Stimulated activated CD8-positive, alpha-beta memory T cell treated with anti-CD3 and anti-CD28 coated beads, Interleukin-4, amount 100 ng/mL, for 24 hours (primary cell): ENCODE measurements around the gene KCNQ1OT1.

Source experiments
- DNase-seq: peaks from one replicate; pipeline ENCODE4 v3.0.0-alpha.2; 2020; ENCODE audit warnings: low read depth

KCNQ1OT1 gene

DNA sequence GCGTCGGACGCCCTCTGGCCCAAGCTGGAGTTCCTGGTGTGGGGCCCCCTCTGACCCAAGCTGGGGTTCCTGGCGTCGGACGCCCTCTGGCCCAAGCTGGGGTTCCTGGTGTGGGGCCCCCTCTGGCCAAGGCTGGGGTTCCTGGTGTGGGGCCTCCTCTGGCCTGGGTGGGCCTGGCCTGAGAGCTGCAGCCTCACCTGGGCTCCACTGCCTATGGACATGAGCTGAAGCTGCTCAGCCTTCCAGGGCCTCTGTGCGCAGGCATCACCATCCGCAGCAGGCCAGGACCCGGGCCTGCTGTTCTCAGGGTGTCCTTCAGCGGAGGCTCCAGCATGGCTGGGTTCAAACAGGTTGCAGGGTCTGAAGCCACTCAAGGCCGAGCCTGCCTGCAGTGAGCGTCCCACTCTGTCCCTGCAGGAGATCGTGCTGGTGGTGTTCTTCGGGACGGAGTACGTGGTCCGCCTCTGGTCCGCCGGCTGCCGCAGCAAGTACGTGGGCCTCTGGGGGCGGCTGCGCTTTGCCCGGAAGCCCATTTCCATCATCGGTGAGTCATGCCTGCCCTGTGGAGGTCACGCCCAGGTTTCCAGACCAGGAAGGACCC lies 129.5 kb downstream of the KCNQ1OT1 start:
- no peak for DNase-seq

DNA sequence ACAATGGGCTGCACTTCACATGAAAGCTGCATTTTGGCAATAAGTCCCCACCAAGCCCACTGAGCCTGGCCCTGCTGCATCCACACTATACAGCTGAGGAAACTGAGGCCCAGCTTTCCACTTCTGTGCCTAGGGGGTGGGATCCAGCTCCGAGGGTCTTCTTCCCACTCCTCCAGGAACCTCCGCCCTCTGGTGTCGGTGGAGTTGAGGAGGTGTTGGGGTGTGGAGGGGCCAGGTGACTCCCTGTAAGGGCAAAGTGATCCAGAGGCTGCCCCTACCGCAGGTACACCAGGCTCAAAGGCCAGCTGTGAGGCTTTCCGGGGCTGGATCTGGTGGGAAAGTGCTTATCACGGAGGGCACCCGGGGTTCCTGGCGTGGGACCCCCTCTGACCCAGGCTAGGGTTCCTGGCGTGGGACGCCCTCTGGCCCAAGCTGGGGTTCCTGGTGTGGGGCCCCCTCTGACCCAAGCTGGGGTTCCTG lies 130.0 kb downstream of the KCNQ1OT1 start:
- DNase-seq: no peak

DNA sequence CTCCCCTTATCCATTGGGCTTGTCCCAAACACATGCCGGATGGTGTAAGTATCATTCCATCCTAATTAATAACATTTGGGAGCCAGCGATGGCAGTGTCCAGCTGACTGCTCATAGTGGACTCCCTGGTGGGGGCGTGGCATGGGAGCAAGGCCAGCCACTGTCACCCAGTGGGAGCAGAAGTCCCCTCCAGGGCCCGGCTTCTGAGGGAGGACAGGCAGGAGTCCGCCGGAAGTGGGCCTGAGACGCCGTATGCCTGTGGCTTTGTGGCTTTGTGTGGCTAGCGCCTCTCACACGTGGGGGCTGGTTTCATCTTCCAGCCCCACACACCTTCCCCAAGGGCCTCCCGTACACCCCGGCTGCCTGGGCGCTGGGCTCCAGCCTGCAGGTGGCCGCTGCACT lies 130.5 kb downstream of the KCNQ1OT1 start:
- DNase-seq: no peak

DNA sequence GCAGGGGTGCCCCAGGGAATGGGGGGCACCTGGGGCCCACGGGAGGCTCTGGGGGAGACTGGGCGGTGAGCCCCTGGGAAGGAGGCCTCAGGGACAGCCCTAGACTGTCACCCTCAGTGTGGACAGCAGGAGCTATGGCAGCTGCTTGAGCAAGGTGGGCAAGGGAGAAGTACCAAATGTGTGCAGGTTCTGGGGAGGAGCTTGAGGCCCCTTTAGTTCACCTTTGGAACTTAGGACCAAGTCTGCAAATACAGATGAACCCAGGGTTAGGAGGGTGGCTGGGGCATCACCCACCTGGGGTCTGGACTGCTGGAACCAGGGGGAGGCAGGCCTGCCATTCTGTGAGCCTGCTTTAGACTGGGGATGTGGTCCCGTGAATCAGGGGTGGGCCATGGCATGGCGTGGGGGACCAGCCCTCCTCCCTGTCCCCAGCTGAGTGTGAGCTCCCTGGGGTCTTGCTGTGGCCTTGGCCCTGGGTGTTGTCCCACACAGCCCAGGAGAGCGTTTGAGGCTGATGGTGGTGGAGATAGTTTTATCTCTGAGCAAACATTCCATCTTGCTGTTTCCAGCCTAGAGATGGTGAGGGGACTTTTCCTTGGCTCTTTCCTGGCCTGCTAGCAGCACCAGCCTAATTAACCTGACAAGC lies 132.6 kb downstream of the KCNQ1OT1 start:
- no peak for DNase-seq

DNA sequence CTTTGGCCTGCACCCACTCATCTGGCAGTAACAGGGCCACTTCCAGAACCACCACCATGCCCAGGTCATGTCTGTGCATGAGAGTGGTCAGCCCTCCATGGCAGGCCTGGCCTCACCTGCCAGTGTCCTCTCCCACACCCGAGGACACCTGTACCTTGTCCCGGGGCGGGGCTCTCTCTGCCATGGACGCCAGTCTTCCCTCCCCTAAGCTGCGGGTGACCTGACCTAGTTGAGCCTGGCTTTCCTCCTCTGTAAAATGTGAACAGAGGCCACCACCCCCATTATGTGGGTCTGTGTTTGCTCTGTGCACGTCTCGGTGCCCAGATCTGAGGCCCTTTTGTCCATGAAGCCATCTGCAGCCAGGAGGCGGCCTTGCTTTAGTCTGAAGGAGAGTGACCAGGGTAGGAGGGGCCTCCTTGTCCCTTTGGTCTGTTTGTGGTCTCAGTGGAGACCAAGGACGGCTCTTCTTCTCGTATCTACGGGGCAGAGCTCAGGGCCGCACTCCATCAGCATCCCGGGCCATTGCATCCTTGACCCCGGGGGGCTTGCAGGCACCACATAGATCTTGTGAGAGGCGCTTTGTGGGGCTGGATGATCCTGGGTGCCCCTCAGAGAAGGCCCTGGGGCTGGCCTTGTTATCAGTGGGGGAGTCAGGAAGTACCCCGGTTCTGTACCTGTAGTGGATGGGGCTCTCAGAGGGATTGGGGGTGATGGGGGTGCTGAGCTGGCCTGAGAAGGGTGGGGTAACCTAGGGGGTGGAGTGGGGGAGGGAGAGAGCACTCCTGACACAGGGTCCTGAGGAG lies 133.4 kb downstream of the KCNQ1OT1 start:
- no peak for DNase-seq

DNA sequence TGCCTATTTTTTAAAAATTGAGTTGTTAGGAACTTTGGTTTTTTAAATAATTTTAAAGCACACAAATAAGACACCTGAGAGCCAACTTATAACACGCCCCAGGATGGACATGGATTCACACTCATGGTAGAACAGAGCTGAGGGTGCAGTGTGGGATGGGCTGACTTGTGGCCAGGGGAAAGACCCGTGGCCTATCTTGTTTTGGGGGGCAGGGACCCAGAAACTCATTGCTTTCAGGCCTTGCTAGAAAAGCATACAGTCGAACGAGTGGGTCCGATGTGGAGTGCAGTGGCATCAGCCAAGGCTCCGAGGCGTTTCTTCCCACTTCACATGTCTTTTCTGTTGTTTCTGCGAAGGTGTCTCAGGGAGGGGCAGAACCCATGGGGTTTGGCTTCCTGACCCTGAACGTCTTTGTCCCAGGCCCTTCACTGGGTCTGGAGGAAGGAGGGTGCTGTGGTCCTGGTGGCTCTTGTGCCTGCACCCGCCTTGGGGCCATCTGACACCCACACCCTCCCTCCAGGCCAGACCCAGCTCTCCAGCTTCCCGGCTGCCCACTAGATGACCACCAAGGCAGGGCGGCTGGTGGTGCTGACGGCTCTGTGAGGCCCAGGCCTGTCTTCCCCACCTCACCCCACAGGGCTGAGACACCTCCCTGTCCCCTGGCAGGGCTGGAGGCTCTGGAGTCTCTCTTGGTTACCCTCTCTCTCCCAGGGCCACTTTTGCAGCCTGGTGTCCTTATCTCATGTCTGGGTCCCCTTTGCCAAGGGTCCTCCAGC lies 134.2 kb downstream of the KCNQ1OT1 start:
- no peak for DNase-seq

DNA sequence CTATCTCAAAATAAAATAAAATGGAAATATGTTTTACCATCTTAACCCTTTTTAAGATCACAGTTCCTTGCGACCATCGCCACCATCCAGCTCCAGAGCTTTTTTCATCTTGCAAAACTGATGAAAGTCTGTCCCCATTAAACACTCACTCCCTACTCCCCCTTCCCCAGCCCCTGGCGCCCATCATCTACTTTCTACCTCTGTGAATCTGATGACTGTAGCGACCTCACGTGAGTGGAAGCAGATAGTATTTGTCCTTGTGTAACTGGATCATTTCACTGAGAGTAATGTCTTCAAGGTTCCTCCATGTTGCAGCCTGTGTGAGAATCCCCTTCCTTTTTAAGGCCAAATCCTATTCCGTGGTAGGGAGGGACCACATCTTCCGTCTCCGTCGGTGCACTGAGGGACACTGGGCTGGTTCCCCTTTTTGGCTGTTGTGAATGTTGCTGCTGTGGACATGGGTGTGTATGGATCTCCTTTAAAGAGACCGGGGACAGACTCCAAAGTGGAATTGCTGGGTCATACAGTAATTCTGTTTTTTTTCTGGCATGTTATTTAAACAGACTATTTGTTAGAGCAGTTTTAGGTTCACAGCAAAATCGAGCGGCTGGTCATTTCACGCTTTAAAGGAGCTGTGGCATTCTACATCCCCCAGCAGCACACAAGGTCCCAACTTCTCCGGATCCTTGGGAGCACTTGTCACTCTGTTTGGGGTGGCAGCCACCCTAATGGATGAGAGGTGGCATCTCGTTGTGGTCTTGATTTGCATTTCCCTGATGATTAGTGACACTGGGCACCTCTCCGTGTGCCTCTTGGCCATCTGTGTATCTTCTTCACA lies 135.0 kb downstream of the KCNQ1OT1 start:
- DNase-seq: no peak

DNA sequence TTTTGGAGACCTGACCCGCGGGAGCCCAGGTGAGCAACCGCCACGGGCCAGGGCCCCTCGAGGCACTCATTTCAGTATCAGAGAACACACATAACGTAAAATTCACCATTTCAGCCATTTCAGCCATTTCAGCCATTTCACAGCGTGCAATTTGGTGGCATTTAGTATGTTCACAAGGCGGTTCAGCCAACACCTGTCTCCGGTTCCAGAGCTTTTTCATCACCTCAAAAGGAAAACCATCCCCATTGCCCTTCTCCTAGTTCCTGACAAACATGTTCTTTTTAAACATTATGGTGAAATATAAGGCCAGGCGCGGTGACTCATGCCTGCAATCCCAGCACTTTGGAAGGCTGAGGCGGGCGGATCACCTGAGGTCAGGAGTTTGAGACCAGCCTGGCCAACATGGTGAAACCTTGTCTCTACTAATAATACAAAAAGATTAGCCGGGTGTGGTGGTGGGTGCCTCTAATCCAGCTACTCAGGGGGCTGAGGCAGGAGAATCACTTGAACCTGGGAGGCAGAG lies 135.7 kb downstream of the KCNQ1OT1 start:
- DNase-seq: no peak

DNA sequence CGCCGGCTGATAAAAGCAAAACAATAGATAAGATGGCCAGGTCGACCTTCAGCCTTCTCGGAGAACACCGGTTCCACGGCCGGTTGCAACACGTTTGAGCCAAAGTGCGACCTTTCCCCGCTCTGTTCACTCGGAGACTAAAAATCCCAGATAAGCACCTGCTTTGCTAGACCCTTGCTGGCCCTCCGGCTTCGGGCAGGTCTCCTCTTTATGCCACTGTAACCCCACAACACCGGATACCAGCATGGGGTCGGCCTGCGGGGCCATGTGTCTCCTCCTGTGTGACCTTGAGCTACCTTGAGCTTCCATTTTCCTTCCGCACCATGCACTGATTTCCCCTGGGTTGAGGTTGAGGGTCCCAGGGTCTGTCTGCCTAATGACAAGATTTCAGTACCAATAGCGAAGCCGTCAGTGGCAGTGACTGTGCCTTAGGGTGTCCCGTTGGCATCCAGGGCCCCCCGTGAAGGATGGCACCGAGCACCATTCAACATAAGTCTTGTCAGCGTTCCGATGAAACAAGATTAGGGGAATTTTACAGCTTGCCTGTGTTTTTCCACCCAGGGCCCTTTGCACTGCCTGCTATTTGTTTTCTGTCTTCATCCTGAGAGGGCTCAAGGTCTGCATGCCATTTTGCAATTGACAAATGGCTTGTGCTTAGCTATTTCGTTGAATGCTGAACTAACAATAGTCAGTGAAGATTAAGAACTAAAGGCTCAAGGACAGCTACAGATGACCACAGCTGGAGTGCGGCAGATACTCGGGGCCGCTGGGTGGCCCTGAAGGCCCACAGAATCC lies 136.4 kb downstream of the KCNQ1OT1 start:
- DNase-seq: no peak

DNA sequence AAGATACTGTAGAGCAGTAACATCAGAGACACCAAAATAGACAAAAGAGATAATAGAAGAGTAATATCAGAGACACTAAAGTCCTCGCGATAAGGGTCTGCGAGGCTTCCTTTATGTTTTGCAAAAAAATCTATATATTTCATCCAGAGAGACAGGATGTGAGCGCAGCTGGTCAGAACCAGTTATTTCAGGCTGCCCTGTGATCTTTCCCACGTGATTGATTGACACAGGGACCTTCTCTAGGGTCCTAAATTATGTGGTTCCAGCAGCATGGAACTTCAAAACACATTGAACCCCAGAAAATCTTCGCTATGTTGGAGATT lies 136.9 kb downstream of the KCNQ1OT1 start:
- no peak for DNase-seq

DNA sequence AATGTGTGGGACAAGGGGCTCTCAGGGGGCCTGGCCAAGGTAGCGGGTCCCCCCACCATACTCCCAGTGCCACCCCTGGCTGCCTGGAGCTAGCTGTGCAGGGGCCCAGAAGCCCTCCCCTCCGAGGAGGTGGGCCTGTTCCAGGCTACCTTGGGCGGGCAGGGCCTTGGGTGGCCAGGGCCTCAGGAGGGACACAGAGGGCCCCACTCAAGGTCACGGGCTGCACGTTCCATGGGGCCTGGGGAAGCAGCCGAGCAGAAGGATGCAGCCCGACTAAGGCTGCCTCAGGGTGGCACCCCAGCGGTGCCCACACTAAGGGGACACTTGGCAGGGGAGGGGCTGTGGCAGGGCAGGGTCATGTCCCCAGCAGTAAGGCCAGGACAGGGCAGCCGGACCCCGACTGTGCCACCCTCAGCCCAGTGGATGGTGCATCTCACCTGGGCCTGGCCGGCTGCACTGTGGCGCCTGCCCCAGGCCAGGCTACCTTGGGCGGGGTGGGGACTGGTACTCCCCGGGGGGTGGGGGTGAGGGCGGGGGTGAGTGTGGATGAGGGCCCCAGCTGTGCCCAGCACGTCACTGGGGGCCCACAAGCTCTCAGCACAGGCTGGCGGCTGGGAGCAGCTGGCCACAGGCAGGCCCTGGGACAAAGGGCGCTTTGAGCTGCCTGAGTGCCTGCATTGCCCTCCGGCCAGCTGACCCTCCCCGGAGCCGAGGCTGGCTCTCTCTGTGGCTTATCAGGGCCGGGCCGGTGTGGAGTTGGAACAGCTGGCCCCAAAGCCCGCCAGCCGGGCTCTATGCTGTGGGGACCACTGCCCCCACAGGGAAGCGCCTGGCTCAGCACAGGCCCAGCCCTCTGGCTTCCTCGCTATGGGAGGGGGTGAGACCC lies 137.9 kb downstream of the KCNQ1OT1 start:
- DNase-seq: no peak

DNA sequence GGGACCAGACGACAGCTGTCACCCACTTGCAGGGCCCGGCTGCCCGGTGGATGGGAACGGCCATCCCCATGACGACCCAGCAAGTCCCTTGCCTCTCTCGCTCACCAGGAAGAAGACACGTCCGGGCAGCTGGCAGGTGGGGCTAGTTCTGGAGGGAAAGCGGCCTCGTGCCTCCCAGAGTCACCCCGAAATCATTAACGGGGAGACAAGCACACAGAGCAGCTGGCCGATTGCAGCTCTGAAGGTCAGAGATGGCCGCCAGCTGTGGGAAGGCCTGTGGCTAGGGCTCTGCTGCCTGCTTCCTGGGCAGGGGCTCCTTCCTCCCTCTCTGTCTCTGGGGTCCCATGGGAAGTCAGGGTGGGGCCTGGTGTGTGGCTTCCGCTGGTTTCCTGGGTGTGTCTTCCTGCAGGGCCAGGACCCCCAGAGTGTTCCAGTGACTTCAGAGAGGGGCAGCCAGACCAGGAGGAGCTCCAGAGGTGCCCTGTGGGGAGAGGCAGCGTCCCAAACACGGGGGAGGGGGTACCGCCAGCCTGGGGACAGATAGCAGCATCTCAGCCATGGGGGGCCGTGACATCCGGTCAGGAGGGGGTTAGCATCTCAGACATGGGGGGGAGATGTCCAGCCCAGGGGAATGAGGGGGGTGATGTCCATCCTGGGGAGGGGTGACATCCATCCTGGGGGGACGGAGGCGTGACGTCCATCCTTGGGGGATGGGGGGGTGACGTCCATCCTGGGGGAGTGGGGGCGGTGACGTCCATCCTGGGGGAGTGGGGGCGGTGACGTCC lies 140.1 kb downstream of the KCNQ1OT1 start:
- DNase-seq: no peak

DNA sequence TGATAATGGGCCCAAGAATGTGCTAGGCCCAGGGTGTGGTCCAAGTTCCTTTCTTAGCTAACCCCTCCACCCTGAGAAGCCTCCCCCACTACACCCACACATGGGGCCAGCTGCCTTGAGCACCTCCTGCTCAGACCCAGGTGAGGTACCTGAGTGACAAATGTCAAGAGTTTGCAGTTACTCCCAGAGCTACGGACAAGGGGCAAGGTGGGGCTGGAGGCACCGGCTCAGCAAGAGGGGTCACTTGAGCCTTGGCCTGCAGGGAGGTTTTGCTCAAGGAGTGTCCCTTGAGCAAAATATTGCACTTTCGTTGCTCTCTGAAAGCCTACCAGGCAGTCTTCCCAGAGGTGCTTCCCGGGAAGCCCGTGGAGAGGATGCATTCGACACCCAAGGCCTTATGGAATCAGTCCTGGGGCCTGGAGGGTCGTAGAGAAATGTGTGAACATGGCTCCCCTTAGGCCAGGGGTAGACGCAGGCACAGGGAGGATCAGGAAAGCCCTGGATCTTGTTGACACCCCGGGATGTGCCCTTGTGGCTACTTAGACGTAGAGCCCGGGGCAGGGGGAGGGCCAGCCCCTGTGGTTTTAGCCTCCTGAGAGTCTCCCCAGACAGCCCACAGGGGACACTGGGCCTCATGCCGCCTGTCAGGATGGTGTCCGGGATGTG lies 140.8 kb downstream of the KCNQ1OT1 start:
- DNase-seq: no peak

DNA sequence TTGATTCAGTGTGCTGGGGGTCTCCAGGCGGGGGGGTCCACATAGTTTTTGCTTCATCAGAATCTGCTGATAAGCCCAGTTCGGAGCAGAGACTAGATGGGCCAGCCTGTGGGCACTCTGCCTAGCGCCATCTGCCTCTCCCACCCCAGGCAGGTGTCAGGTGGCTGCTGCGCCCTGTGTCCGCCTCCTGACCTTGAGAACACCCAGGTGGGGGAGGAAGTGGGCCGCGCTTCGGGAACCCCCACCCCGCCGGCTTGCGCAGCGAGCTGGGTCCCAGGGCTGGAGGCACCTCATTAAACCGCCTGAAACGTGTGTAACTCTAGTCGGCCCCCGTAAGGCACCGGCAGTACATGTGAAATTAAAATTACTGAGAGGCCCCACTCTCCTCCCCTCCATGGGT lies 141.4 kb downstream of the KCNQ1OT1 start:
- DNase-seq: no peak
